Measurements from ENCODE around the gene USP24.
"Not testable (repeated sequence)": the region's sequence is repeated elsewhere in the genome, so short reads cannot be mapped to it uniquely, and the experiment has no call there.

DNA sequence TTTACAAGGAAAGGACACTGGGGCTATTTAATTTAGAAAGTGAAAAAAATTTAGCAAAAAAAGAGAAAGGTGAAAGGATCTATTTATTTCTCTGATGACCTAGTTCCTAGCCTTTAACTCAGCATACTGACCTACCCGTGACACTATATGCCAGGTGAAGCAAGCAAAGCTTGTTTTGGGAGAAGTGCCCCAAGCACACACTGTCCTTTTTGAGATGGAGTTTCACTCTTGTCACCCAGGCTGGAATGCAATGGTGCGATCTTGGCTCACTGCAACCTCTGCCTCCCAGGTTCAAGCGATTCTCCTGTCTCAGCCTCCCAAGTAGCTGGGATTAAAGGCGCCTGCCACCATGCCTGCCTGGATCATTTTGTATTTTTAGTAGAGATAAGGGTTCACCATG, 14.6 kb upstream of the USP24 start:
- TF ChIP-seq, protein P1, sequence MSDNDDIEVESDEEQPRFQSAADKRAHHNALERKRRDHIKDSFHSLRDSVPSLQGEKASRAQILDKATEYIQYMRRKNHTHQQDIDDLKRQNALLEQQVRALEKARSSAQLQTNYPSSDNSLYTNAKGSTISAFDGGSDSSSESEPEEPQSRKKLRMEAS (IDR thresholded peaks at IDR 0.05; ENCODE audit: insufficient read depth, insufficient read length): not testable (repeated sequence)
- TF ChIP-seq, protein P2, sequence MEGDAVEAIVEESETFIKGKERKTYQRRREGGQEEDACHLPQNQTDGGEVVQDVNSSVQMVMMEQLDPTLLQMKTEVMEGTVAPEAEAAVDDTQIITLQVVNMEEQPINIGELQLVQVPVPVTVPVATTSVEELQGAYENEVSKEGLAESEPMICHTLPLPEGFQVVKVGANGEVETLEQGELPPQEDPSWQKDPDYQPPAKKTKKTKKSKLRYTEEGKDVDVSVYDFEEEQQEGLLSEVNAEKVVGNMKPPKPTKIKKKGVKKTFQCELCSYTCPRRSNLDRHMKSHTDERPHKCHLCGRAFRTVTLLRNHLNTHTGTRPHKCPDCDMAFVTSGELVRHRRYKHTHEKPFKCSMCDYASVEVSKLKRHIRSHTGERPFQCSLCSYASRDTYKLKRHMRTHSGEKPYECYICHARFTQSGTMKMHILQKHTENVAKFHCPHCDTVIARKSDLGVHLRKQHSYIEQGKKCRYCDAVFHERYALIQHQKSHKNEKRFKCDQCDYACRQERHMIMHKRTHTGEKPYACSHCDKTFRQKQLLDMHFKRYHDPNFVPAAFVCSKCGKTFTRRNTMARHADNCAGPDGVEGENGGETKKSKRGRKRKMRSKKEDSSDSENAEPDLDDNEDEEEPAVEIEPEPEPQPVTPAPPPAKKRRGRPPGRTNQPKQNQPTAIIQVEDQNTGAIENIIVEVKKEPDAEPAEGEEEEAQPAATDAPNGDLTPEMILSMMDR (IDR thresholded peaks at IDR 0.05; ENCODE audit: extremely low read depth in 1 of 2, insufficient read depth in 1 of 2, low read depth in 1 of 2, low read length in 2 of 2): not testable (repeated sequence)
- TF ChIP-seq POLR2A (IDR thresholded peaks at IDR 0.05; ENCODE audit: low read depth, low read length); POLR2AphosphoS5 (IDR thresholded peaks at IDR 0.05; ENCODE audit: insufficient read depth, low read depth, low read length): not testable (repeated sequence)

All from endothelial cell of umbilical vein (primary cell).